ENCODE measurements around the gene C19orf25. TPM values are rescaled to one million over a fixed set of nuclear protein-coding genes. Genes with fewer than 3 reads are reported as not detected.

Gene C19orf25
- total RNA-seq, 1 experiment from 2014 or later = 35.0 TPM

DNA sequence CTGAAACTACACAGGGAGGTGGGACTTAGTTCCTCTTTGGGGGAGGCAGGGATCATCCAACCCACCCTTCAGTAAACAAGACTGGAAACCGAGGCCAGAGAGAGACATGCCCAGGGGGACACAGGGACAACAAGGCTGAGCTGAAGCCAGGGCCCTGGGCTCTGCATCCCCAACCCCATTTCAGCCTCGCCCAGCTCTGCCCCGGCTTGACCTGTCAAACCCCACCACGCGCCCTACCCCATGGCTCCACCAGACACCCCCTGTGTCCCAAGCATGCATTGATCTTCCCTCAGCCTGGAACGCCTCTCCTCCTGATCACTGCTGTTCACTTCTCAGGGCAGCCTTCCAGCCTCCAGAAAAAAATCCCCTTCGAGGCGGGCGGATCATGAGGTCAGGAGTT lies 31.1 kb downstream of the C19orf25 start:
- Histone ChIP-seq H3K4me3 (ENCODE audit: low read depth, low read length, poor library complexity, severe bottlenecking) (no peak overlapping the region), H3K9me3 (ENCODE audit: low read depth, low read length, poor library complexity, severe bottlenecking) (no peaks in the 10 kb centered on the region), H3K4me1 (ENCODE audit: insufficient read depth, low read length, poor library complexity, severe bottlenecking) (peaks cover 15% of the 10 kb centered on the region), H3K27ac (ENCODE audit: low read depth, low read length, poor library complexity, severe bottlenecking) (no peak overlapping the region), H3K36me3 (ENCODE audit: insufficient read depth, low read length, poor library complexity, severe bottlenecking) (no peaks in the 10 kb centered on the region), H3K27me3 (replicated peaks; ENCODE audit: insufficient read depth, low read depth, low read length, poor library complexity) (peaks cover 45% of the 10 kb centered on the region)
- POLR2A ChIA-PET (ENCODE audit: low non-redundant PET) = no interaction called here
- no peak for DNase-seq (ENCODE audit: low spot score)
- TF ChIP-seq, protein P1, sequence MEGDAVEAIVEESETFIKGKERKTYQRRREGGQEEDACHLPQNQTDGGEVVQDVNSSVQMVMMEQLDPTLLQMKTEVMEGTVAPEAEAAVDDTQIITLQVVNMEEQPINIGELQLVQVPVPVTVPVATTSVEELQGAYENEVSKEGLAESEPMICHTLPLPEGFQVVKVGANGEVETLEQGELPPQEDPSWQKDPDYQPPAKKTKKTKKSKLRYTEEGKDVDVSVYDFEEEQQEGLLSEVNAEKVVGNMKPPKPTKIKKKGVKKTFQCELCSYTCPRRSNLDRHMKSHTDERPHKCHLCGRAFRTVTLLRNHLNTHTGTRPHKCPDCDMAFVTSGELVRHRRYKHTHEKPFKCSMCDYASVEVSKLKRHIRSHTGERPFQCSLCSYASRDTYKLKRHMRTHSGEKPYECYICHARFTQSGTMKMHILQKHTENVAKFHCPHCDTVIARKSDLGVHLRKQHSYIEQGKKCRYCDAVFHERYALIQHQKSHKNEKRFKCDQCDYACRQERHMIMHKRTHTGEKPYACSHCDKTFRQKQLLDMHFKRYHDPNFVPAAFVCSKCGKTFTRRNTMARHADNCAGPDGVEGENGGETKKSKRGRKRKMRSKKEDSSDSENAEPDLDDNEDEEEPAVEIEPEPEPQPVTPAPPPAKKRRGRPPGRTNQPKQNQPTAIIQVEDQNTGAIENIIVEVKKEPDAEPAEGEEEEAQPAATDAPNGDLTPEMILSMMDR (conservative IDR thresholded peaks at IDR 0.05; ENCODE audit: low read depth, low read length) = no peak
- no peak for TF ChIP-seq EZH2 (IDR thresholded peaks at IDR 0.05; ENCODE audit: borderline replicate concordance, low read depth, low read length, poor library complexity, severe bottlenecking)
- CTCF ChIA-PET = interaction anchor here (0.6 to 0.7 kb wide), 2 partner anchors 9 to 10 kb away, joined by 3 read pairs; no protein-coding TSS in a partner anchor
- no TSS peak for BruUV-seq (replicated peaks)
- intact Hi-C loops (cut with micrococcal nuclease; ENCODE audit: unreplicated experiment) = loop anchor here (10.0 kb wide), 1 partner anchor 173 kb away; the partner anchor contains the start of gene FAM174C

DNA sequence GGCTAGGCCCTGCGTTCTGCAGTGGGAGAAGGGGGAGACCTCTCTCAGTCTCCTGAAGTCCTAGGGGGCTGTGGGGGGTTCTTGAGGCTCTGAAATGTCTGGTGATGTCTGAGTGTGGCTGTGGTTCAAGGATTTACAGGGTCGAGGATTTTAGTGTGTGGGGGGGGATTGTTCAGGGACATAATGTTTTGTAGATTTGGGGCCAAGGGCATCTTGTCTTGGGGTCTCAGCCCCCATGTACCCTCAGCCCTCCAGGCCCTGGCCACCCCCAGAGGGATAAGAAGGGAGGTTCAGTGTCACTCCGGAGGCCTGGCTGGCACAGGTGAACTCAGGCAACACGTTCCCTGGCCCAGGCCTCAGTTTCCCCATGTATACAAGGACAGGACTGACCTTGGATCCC lies 31.5 kb downstream of the C19orf25 start:
- H3K36me3 ChIP-seq (ENCODE audit: insufficient read depth, low read length, poor library complexity, severe bottlenecking) = peaks cover 4% of the 10 kb centered on the region
- ChIA-PET POLR2A (ENCODE audit: low non-redundant PET) (no interaction called here), CTCF (interaction anchor here (0.6 kb wide), 1 partner anchor 10 kb away, joined by 3 read pairs; no protein-coding TSS in a partner anchor)
- intact Hi-C loops (cut with micrococcal nuclease; ENCODE audit: unreplicated experiment) = loop anchor here (10.0 kb wide), 1 partner anchor 173 kb away; the partner anchor contains the start of gene FAM174C
- no TSS peak for BruUV-seq (replicated peaks)
- TF ChIP-seq, protein P1 (conservative IDR thresholded peaks at IDR 0.05; ENCODE audit: low read depth, low read length) = no peak
- no peak for TF ChIP-seq EZH2 (IDR thresholded peaks at IDR 0.05; ENCODE audit: borderline replicate concordance, low read depth, low read length, poor library complexity, severe bottlenecking)
- peaks cover 43% of the 10 kb centered on the region for H3K27me3 ChIP-seq (replicated peaks; ENCODE audit: insufficient read depth, low read depth, low read length, poor library complexity)
- no peak for DNase-seq (ENCODE audit: low spot score)
- H3K4me1 ChIP-seq (ENCODE audit: insufficient read depth, low read length, poor library complexity, severe bottlenecking) = peaks cover 15% of the 10 kb centered on the region
- H3K27ac ChIP-seq (ENCODE audit: low read depth, low read length, poor library complexity, severe bottlenecking) = no peak overlapping the region
- H3K9me3 ChIP-seq (ENCODE audit: low read depth, low read length, poor library complexity, severe bottlenecking) = no peaks in the 10 kb centered on the region
- H3K4me3 ChIP-seq (ENCODE audit: low read depth, low read length, poor library complexity, severe bottlenecking) = no peak overlapping the region

DNA sequence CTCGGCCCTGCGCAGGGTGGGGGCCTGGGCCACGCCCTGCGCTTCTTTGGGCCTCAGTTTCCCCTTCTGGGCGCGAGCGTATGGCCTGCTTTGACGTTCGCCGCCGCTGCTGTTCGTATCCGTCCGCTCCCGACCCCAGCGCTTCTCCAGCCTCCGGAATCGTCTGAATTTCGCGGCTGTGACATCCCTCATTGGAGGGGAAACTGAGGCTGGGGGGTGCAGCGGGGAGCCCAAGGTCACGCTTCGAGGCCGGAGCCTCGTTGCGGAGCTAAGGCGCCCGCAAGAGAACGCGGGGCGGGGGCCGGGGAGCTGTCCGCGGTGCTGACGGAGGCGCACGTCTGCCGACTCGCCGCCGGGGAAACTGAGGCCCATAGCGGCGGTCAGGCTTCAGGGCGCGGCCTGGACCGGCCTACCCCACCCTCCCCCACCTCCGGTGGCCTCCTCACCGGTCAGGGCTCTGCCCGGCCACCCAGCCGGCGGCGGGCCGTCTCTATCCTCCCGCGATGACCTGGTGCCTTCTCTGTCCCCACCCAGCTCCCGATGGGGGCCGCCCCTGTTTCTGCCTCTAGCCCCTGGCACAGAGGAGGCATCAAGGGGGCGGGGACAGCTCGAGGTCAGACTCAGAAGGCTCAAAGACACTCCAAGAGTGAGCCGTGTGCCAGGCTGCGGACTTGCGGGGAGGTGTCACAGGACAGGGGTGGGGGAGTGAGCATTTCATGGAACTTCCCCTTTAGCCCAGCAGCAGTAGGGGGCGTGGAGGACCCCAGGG lies 32.1 kb downstream of the C19orf25 start:
- H3K4me3 ChIP-seq (ENCODE audit: low read depth, low read length, poor library complexity, severe bottlenecking) = peak overlapping the region; percentile 56
- TF ChIP-seq, protein P1 (conservative IDR thresholded peaks at IDR 0.05; ENCODE audit: low read depth, low read length) = no peak
- TF ChIP-seq EZH2 (IDR thresholded peaks at IDR 0.05; ENCODE audit: borderline replicate concordance, low read depth, low read length, poor library complexity, severe bottlenecking) = no peak
- DNase-seq (ENCODE audit: low spot score) = peak; percentile 51
- intact Hi-C loops (cut with micrococcal nuclease; ENCODE audit: unreplicated experiment) = loop anchor here (10.0 kb wide), 1 partner anchor 172 kb away; the partner anchor contains the start of gene FAM174C
- no TSS peak for BruUV-seq (replicated peaks)
- no peaks in the 10 kb centered on the region for H3K9me3 ChIP-seq (ENCODE audit: low read depth, low read length, poor library complexity, severe bottlenecking)
- POLR2A ChIA-PET (ENCODE audit: low non-redundant PET) = interaction anchor here (0.6 kb wide), 1 partner anchor 10 kb away, joined by 20 read pairs; no protein-coding TSS in a partner anchor
- CTCF ChIA-PET = no interaction called here
- H3K4me1 ChIP-seq (ENCODE audit: insufficient read depth, low read length, poor library complexity, severe bottlenecking) = peaks cover 15% of the 10 kb centered on the region
- H3K27ac ChIP-seq (ENCODE audit: low read depth, low read length, poor library complexity, severe bottlenecking) = no peak overlapping the region
- H3K27me3 ChIP-seq (replicated peaks; ENCODE audit: insufficient read depth, low read depth, low read length, poor library complexity) = peaks cover 37% of the 10 kb centered on the region
- H3K36me3 ChIP-seq (ENCODE audit: insufficient read depth, low read length, poor library complexity, severe bottlenecking) = peaks cover 10% of the 10 kb centered on the region
